Stimulated activated CD8-positive, alpha-beta memory T cell treated with anti-CD3 and anti-CD28 coated beads, Interleukin-12 subunit alpha, Interleukin-12 subunit beta, amount 100 ng/mL, for 1 hour (primary cell): ENCODE results near the gene IVD.
A peak's percentile ranks its signal among the peaks of the same experiment; 100 is the strongest.

Experiments used
- DNase-seq: peaks from one replicate; pipeline ENCODE4 v3.0.0-alpha.2; 2020; ENCODE audit warnings: low read depth

Gene IVD

GRCh38 chr15:40415226-40415625, 9.6 kb downstream of the IVD start:
- DNase-seq = no peak

- DNase-seq = no peak
Measured at GRCh38 chr15:40416056-40416455, 10.5 kb downstream of the IVD start.

- DNase-seq = no peak
Measured at GRCh38 chr15:40418126-40418525, 12.5 kb downstream of the IVD start.

GRCh38 chr15:40420071-40420713, 14.6 kb downstream of the IVD start:
- no peak for DNase-seq

- DNase-seq = no peak
Measured at GRCh38 chr15:40420793-40421192, 15.2 kb downstream of the IVD start.

- peak; percentile 66 for DNase-seq
Measured at GRCh38 chr15:40421246-40422157, 15.9 kb downstream of the IVD start.

GRCh38 chr15:40424483-40425115, 19.0 kb downstream of the IVD start:
- DNase-seq = no peak

GRCh38 chr15:40425681-40426080, 20.1 kb downstream of the IVD start:
- no peak for DNase-seq

- DNase-seq = no peak
Measured at GRCh38 chr15:40427188-40427587, 21.6 kb downstream of the IVD start.

GRCh38 chr15:40428185-40428584, 22.6 kb downstream of the IVD start:
- DNase-seq = no peak

- DNase-seq = no peak
Measured at GRCh38 chr15:40429068-40429710, 23.6 kb downstream of the IVD start.

- DNase-seq = no peak
Measured at GRCh38 chr15:40430271-40430805, 24.7 kb downstream of the IVD start.

- DNase-seq = no peak
Measured at GRCh38 chr15:40435023-40435709, 29.6 kb downstream of the IVD start.

GRCh38 chr15:40435710-40436089, 30.1 kb downstream of the IVD start:
- no peak for DNase-seq

- DNase-seq = no peak
Measured at GRCh38 chr15:40436116-40436891, 30.7 kb downstream of the IVD start.

- DNase-seq = no peak
Measured at GRCh38 chr15:40436892-40437751, 31.5 kb downstream of the IVD start.

GRCh38 chr15:40437752-40438687, 32.4 kb downstream of the IVD start:
- DNase-seq = no peak

- DNase-seq = no peak
Measured at GRCh38 chr15:40438712-40439111, 33.1 kb downstream of the IVD start.
